GM23338 (cell line): Measurements from ENCODE around the gene SH2D3C. TPM values are rescaled to one million over a fixed set of nuclear protein-coding genes. Genes with fewer than 3 reads are reported as not detected.

Experiments
- ATAC-seq: fragments of 200-7000 bp; cut with Tn5 transposase; 3 replicates; pipeline ENCODE4 v1.9.1; 2020
- DNase-seq: peaks from one replicate; pipeline ENCODE4 v3.0.0-alpha.2; 2015; ENCODE audit warnings: low spot score
- H2AFZ ChIP-seq: fragments of 200-600 bp; sonication (generic); 2 replicates; pipeline ENCODE4 v1.8.0; 2016; ENCODE audit warnings: antibody characterized with exemption, mild to moderate bottlenecking, moderate library complexity
- H3F3A ChIP-seq: fragments of 200-600 bp; sonication (generic); replicated peaks from 2 replicates; pipeline ENCODE4 v1.8.0; 2017; ENCODE audit warnings: antibody characterized with exemption, mixed run types, low read depth
- H3K27ac ChIP-seq: fragments of 200-600 bp; sonication (generic); 2 replicates; pipeline ENCODE4 v1.6.1; 2016; ENCODE audit warnings: low read depth
- H3K27me3 ChIP-seq: fragments of 200-600 bp; sonication (generic); 2 replicates; pipeline ENCODE4 v1.8.0; 2016; ENCODE audit warnings: mild to moderate bottlenecking, mixed run types, moderate library complexity; ENCODE audit not compliant: insufficient read depth
- H3K36me3 ChIP-seq: fragments of 200-600 bp; sonication (generic); 2 replicates; pipeline ENCODE4 v1.8.0; 2016; ENCODE audit warnings: mild to moderate bottlenecking; ENCODE audit not compliant: insufficient read depth
- H3K4me1 ChIP-seq: fragments of 200-600 bp; sonication (generic); 2 replicates; pipeline ENCODE4 v1.8.0; 2016; ENCODE audit warnings: mild to moderate bottlenecking, moderate library complexity; ENCODE audit not compliant: insufficient read depth
- H3K4me2 ChIP-seq: fragments of 200-600 bp; sonication (generic); 2 replicates; pipeline ENCODE4 v1.7.1; 2017; ENCODE audit warnings: mixed run types
- H3K4me3 ChIP-seq: fragments of 200-600 bp; sonication (generic); 2 replicates; pipeline ENCODE4 v1.6.1; 2016; ENCODE audit warnings: mixed run types
- H3K79me2 ChIP-seq: fragments of 200-600 bp; sonication (generic); replicated peaks from 2 replicates; pipeline ENCODE4 v1.8.0; 2017; ENCODE audit warnings: mild to moderate bottlenecking; ENCODE audit not compliant: insufficient read depth
- H3K9me2 ChIP-seq: fragments of 200-600 bp; sonication (generic); 2 replicates; pipeline ENCODE4 v1.8.0; 2017; ENCODE audit not compliant: insufficient read depth
- H4K20me1 ChIP-seq: fragments of 200-600 bp; sonication (generic); replicated peaks from 2 replicates; pipeline ENCODE4 v1.8.0; 2017; ENCODE audit warnings: mild to moderate bottlenecking; ENCODE audit not compliant: insufficient read depth
- H3K27ac Mint-ChIP-seq: 2 replicates; pipeline ENCODE4 v1.8.0; 2020; ENCODE audit warnings: inconsistent platforms, mild to moderate bottlenecking, moderate library complexity, mixed read lengths
- H3K27me3 Mint-ChIP-seq: 3 replicates; pipeline ENCODE4 v1.8.0; 2022; ENCODE audit warnings: low read depth, mild to moderate bottlenecking, moderate library complexity, mixed read lengths, inconsistent platforms; ENCODE audit not compliant: insufficient read depth, poor library complexity
- H3K36me3 Mint-ChIP-seq: 3 replicates; pipeline ENCODE4 v1.8.0; 2021; ENCODE audit warnings: low read depth, mild to moderate bottlenecking, inconsistent platforms, moderate library complexity, mixed read lengths
- H3K4me1 Mint-ChIP-seq: 3 replicates; pipeline ENCODE4 v1.8.0; 2020; ENCODE audit warnings: mild to moderate bottlenecking, inconsistent platforms, mixed read lengths
- H3K4me3 Mint-ChIP-seq: 3 replicates; pipeline ENCODE4 v1.8.0; 2021; ENCODE audit warnings: moderate library complexity, mild to moderate bottlenecking, inconsistent platforms, mixed read lengths
- H3K9me3 Mint-ChIP-seq: 3 replicates; pipeline ENCODE4 v1.8.0; 2020; ENCODE audit warnings: moderate library complexity, mild to moderate bottlenecking, inconsistent platforms, mixed read lengths
- EZH2 ChIP-seq: fragments of 200-600 bp; sonication (generic); IDR thresholded peaks from one replicate; pipeline ENCODE4 v1.8.0; 2017; ENCODE audit warnings: antibody characterized with exemption, mild to moderate bottlenecking, low read depth; ENCODE audit not compliant: unreplicated experiment
- JUNB ChIP-seq: IDR thresholded peaks from one replicate; pipeline ENCODE4 v1.6.1; 2016; ENCODE audit warnings: antibody characterized with exemption; ENCODE audit not compliant: unreplicated experiment
- NANOG ChIP-seq: IDR thresholded peaks from 2 replicates; pipeline ENCODE4 v1.6.1; 2016; ENCODE audit warnings: antibody characterized with exemption, borderline replicate concordance
- POLR2AphosphoS5 ChIP-seq: IDR thresholded peaks from 2 replicates; pipeline ENCODE4 v1.6.1; 2016; ENCODE audit warnings: antibody characterized with exemption, low read depth
- REST ChIP-seq: IDR thresholded peaks from one replicate; pipeline ENCODE4 v1.6.1; 2018; ENCODE audit warnings: antibody characterized with exemption; ENCODE audit not compliant: unreplicated experiment
- STAT1 ChIP-seq: IDR thresholded peaks from one replicate; pipeline ENCODE4 v1.6.1; 2016; ENCODE audit warnings: antibody characterized with exemption; ENCODE audit not compliant: unreplicated experiment
- polyA plus RNA-seq: library from polyadenylated mRNA; unstranded; fragments of >200 nt; fragmentation: Nextera tagmentation; extraction: Ambion mirVana; gene quantifications from 2 replicates; pipeline ENCODE4 v1.2.1, GENCODE V29; 2016
- total RNA-seq: library from RNA; depleted of rRNA; stranded (reverse); fragments of >200 nt; shearing (Covaris generic); gene quantifications from 2 replicates; pipeline ENCODE4 v1.2.3, GENCODE V29; 2014
- TF ChIP-seq, protein P1 (sequence below), 2 experiments: fragments of 200-600 bp in 1 of 2; sonication (generic) in 1 of 2; conservative IDR thresholded peaks; 2 replicates each; pipeline versions ENCODE4 v1.5.1 to v1.6.1; 2016 to 2017; ENCODE audit warnings: antibody characterized with exemption in 2 of 2, low read depth in 2 of 2, mild to moderate bottlenecking in 2 of 2, moderate library complexity in 1 of 2
- TF ChIP-seq, protein P2 (sequence below): fragments of 250-450 bp; sonication (Bioruptor Pico); IDR thresholded peaks from 2 replicates; pipeline ENCODE4 v1.5.0; 2020; ENCODE audit warnings: mild to moderate bottlenecking, moderate library complexity

Gene SH2D3C
- total and polyA plus RNA-seq, 2 experiments from 2014 or later, result 4.2 to 4.5 TPM

- Histone ChIP-seq H3K36me3 (peaks cover 8% of the 10 kb centered on the region), H3K79me2 (peaks cover 17% of the 10 kb centered on the region), H3K4me3 (no peak overlapping the region), H3K4me2 (no peak overlapping the region), H3K27ac (no peak overlapping the region), H3K9me2 (no peaks in the 10 kb centered on the region), H3F3A (peaks cover 25% of the 10 kb centered on the region), H3K4me1 (peaks cover 7% of the 10 kb centered on the region), H3K27me3 (no peaks in the 10 kb centered on the region), H4K20me1 (peaks cover 15% of the 10 kb centered on the region), H2AFZ (no peak overlapping the region)
- Mint-ChIP-seq H3K4me3 (no peak overlapping the region), H3K27me3 (peaks cover 11% of the 10 kb centered on the region), H3K36me3 (peaks cover 51% of the 10 kb centered on the region), H3K9me3 (no peaks in the 10 kb centered on the region), H3K4me1 (peaks cover 3% of the 10 kb centered on the region; the same call in 2 of the 3 replicates), H3K27ac (no peak overlapping the region)
- ATAC-seq (no peak), DNase-seq (no peak)
- TF ChIP-seq JUNB, result no peak
- no peak for TF ChIP-seq STAT1
- TF ChIP-seq, protein P1, sequence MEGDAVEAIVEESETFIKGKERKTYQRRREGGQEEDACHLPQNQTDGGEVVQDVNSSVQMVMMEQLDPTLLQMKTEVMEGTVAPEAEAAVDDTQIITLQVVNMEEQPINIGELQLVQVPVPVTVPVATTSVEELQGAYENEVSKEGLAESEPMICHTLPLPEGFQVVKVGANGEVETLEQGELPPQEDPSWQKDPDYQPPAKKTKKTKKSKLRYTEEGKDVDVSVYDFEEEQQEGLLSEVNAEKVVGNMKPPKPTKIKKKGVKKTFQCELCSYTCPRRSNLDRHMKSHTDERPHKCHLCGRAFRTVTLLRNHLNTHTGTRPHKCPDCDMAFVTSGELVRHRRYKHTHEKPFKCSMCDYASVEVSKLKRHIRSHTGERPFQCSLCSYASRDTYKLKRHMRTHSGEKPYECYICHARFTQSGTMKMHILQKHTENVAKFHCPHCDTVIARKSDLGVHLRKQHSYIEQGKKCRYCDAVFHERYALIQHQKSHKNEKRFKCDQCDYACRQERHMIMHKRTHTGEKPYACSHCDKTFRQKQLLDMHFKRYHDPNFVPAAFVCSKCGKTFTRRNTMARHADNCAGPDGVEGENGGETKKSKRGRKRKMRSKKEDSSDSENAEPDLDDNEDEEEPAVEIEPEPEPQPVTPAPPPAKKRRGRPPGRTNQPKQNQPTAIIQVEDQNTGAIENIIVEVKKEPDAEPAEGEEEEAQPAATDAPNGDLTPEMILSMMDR (conservative IDR thresholded peaks at IDR 0.05; ENCODE audit: low read depth in 2 of 2), result no peak
- TF ChIP-seq POLR2AphosphoS5, result no peak
- TF ChIP-seq REST, result no peak
- TF ChIP-seq NANOG, result no peak
- TF ChIP-seq, protein P2, sequence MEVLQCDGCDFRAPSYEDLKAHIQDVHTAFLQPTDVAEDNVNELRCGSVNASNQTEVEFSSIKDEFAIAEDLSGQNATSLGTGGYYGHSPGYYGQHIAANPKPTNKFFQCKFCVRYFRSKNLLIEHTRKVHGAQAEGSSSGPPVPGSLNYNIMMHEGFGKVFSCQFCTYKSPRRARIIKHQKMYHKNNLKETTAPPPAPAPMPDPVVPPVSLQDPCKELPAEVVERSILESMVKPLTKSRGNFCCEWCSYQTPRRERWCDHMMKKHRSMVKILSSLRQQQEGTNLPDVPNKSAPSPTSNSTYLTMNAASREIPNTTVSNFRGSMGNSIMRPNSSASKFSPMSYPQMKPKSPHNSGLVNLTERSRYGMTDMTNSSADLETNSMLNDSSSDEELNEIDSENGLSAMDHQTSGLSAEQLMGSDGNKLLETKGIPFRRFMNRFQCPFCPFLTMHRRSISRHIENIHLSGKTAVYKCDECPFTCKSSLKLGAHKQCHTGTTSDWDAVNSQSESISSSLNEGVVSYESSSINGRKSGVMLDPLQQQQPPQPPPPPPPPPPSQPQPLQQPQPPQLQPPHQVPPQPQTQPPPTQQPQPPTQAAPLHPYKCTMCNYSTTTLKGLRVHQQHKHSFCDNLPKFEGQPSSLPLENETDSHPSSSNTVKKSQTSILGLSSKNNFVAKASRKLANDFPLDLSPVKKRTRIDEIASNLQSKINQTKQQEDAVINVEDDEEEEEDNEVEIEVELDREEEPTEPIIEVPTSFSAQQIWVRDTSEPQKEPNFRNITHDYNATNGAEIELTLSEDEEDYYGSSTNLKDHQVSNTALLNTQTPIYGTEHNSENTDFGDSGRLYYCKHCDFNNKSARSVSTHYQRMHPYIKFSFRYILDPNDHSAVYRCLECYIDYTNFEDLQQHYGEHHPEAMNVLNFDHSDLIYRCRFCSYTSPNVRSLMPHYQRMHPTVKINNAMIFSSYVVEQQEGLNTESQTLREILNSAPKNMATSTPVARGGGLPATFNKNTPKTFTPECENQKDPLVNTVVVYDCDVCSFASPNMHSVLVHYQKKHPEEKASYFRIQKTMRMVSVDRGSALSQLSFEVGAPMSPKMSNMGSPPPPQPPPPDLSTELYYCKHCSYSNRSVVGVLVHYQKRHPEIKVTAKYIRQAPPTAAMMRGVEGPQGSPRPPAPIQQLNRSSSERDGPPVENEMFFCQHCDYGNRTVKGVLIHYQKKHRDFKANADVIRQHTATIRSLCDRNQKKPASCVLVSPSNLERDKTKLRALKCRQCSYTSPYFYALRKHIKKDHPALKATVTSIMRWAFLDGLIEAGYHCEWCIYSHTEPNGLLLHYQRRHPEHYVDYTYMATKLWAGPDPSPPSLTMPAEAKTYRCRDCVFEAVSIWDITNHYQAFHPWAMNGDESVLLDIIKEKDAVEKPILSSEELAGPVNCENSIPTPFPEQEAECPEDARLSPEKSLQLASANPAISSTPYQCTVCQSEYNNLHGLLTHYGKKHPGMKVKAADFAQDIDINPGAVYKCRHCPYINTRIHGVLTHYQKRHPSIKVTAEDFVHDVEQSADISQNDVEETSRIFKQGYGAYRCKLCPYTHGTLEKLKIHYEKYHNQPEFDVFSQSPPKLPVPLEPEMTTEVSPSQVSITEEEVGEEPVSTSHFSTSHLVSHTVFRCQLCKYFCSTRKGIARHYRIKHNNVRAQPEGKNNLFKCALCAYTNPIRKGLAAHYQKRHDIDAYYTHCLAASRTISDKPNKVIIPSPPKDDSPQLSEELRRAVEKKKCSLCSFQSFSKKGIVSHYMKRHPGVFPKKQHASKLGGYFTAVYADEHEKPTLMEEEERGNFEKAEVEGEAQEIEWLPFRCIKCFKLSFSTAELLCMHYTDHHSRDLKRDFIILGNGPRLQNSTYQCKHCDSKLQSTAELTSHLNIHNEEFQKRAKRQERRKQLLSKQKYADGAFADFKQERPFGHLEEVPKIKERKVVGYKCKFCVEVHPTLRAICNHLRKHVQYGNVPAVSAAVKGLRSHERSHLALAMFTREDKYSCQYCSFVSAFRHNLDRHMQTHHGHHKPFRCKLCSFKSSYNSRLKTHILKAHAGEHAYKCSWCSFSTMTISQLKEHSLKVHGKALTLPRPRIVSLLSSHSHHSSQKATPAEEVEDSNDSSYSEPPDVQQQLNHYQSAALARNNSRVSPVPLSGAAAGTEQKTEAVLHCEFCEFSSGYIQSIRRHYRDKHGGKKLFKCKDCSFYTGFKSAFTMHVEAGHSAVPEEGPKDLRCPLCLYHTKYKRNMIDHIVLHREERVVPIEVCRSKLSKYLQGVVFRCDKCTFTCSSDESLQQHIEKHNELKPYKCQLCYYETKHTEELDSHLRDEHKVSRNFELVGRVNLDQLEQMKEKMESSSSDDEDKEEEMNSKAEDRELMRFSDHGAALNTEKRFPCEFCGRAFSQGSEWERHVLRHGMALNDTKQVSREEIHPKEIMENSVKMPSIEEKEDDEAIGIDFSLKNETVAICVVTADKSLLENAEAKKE (CRISPR knock-in tag), result no peak
- no peak for TF ChIP-seq EZH2
These were observed 30.0 kb upstream of the SH2D3C start for GRCh38 chr9:127808347-127809001.
